Measurements from ENCODE around the gene PNKD. TPM values are rescaled to one million over a fixed set of nuclear protein-coding genes. Genes with fewer than 3 reads are reported as not detected.

PNKD gene
- total RNA-seq, 2 experiments from 2014 or later: 17.8 to 18.5 TPM

- POLR2A ChIA-PET: no interaction called here
- H3K36me3 Mint-ChIP-seq (ENCODE audit: low read depth): no peaks in the 10 kb centered on the region
- no peaks in the 10 kb centered on the region for H3K9me3 Mint-ChIP-seq (ENCODE audit: low read depth)
- CTCF ChIA-PET: no interaction called here
- no peaks in the 10 kb centered on the region for H3K27me3 Mint-ChIP-seq
- DNase-seq (no peak), ATAC-seq (no peak)
- intact Hi-C loops (cut with DNase I, micrococcal nuclease): no loop called here
- H3K27ac Mint-ChIP-seq: no peak overlapping the region
- no peak overlapping the region for H3K4me3 Mint-ChIP-seq
- no peaks in the 10 kb centered on the region for H3K4me1 Mint-ChIP-seq
Measured at GRCh38 chr2:218344090-218344754, 73.9 kb downstream of the PNKD start.

- intact Hi-C loops (cut with DNase I, micrococcal nuclease): no loop called here
- no peak for DNase-seq
- Mint-ChIP-seq H3K27ac (no peak overlapping the region), H3K4me3 (no peak overlapping the region), H3K9me3 (ENCODE audit: low read depth) (peaks cover 2% of the 10 kb centered on the region), H3K27me3 (no peaks in the 10 kb centered on the region), H3K36me3 (ENCODE audit: low read depth) (peaks cover 2% of the 10 kb centered on the region), H3K4me1 (no peaks in the 10 kb centered on the region)
- CTCF ChIA-PET: no interaction called here
- POLR2A ChIA-PET: no interaction called here
- ATAC-seq: no peak
Measured at GRCh38 chr2:218344755-218345417, 74.6 kb downstream of the PNKD start.

- intact Hi-C loops (cut with DNase I, micrococcal nuclease): no loop called here
- peaks cover 2% of the 10 kb centered on the region for H3K9me3 Mint-ChIP-seq (ENCODE audit: low read depth)
- H3K4me3 Mint-ChIP-seq: no peak overlapping the region
- no peak for ATAC-seq
- no peak for DNase-seq
- ChIA-PET POLR2A (no interaction called here), CTCF (no interaction called here)
- no peaks in the 10 kb centered on the region for H3K4me1 Mint-ChIP-seq
- H3K27me3 Mint-ChIP-seq: no peaks in the 10 kb centered on the region
- H3K27ac Mint-ChIP-seq: no peak overlapping the region
- H3K36me3 Mint-ChIP-seq (ENCODE audit: low read depth): peaks cover 2% of the 10 kb centered on the region
Measured at GRCh38 chr2:218345491-218346236, 75.3 kb downstream of the PNKD start.

- no peaks in the 10 kb centered on the region for H3K27me3 Mint-ChIP-seq
- H3K27ac Mint-ChIP-seq: no peak overlapping the region
- ATAC-seq: no peak
- intact Hi-C loops (cut with DNase I, micrococcal nuclease): no loop called here
- H3K4me3 Mint-ChIP-seq: no peak overlapping the region
- CTCF ChIA-PET: no interaction called here
- H3K4me1 Mint-ChIP-seq: no peaks in the 10 kb centered on the region
- peaks cover 10% of the 10 kb centered on the region for H3K9me3 Mint-ChIP-seq (ENCODE audit: low read depth)
- H3K36me3 Mint-ChIP-seq (ENCODE audit: low read depth): peaks cover 6% of the 10 kb centered on the region
- no peak for DNase-seq
- POLR2A ChIA-PET: no interaction called here
Measured at GRCh38 chr2:218347172-218347571, 76.9 kb downstream of the PNKD start.

- no peak for DNase-seq
Measured at GRCh38 chr2:218354045-218354444, 83.7 kb downstream of the PNKD start.

GRCh38 chr2:218354850-218355443, 84.6 kb downstream of the PNKD start:
- Mint-ChIP-seq H3K27me3 (no peaks in the 10 kb centered on the region), H3K27ac (no peak overlapping the region), H3K4me1 (no peaks in the 10 kb centered on the region), H3K9me3 (ENCODE audit: low read depth) (peaks cover 10% of the 10 kb centered on the region), H3K36me3 (ENCODE audit: low read depth) (peaks cover 4% of the 10 kb centered on the region), H3K4me3 (no peak overlapping the region)
- ChIA-PET CTCF (interaction anchor here (0.9 to 4.3 kb wide), 3 partner anchors 34 to 60 kb away, joined by 4 to 64 read pairs (median 8); no protein-coding TSS in a partner anchor), POLR2A (no interaction called here)
- no peak for DNase-seq
- intact Hi-C loops (cut with DNase I, micrococcal nuclease): loop anchor here (5.0 to 10.0 kb wide), 3 partner anchors 42 to 170 kb away; partner anchors contain the start of gene CTDSP1 (in 1 of the 2)
- no peak for ATAC-seq

More at GRCh38 chr2:218354045-218354444, 83.7 kb downstream of the PNKD start:
- ChIA-PET POLR2A (no interaction called here), CTCF (interaction anchor here (0.5 to 4.3 kb wide), 4 partner anchors 10 to 1224 kb away, joined by 3 to 64 read pairs (median 4); no protein-coding TSS in a partner anchor)
- peaks cover 6% of the 10 kb centered on the region for H3K36me3 Mint-ChIP-seq (ENCODE audit: low read depth)
- H3K9me3 Mint-ChIP-seq (ENCODE audit: low read depth): peaks cover 12% of the 10 kb centered on the region
- intact Hi-C loops (cut with DNase I, micrococcal nuclease): loop anchor here in 1 of 2 experiments (10.0 kb wide), 1 partner anchor 169 kb away; no protein-coding TSS in a partner anchor
- no peak overlapping the region for H3K4me3 Mint-ChIP-seq
- ATAC-seq: no peak
- H3K27me3 Mint-ChIP-seq: no peaks in the 10 kb centered on the region
- H3K27ac Mint-ChIP-seq: no peak overlapping the region
- H3K4me1 Mint-ChIP-seq: no peaks in the 10 kb centered on the region

- Mint-ChIP-seq H3K36me3 (ENCODE audit: low read depth) (no peaks in the 10 kb centered on the region), H3K27ac (no peak overlapping the region), H3K27me3 (no peaks in the 10 kb centered on the region), H3K9me3 (ENCODE audit: low read depth) (no peaks in the 10 kb centered on the region), H3K4me3 (no peak overlapping the region), H3K4me1 (no peaks in the 10 kb centered on the region)
- intact Hi-C loops (cut with DNase I, micrococcal nuclease): loop anchor here (2.0 to 10.0 kb wide), 4 partner anchors 40 to 173 kb away; partner anchors contain the start of genes CTDSP1 (in 1 of the 2) and TMBIM1 (in 1 of the 2)
- ATAC-seq (no peak), DNase-seq (no peak)
- ChIA-PET CTCF (interaction anchor here (0.6 to 4.3 kb wide), 17 partner anchors 13 to 330 kb away, joined by 3 to 64 read pairs (median 4); partner anchors contain the start of genes AAMP and PNKD), POLR2A (no interaction called here)
Measured at GRCh38 chr2:218357236-218358177, 87.2 kb downstream of the PNKD start.

- Mint-ChIP-seq H3K27me3 (no peaks in the 10 kb centered on the region), H3K4me3 (no peak overlapping the region), H3K36me3 (ENCODE audit: low read depth) (no peaks in the 10 kb centered on the region), H3K27ac (no peak overlapping the region), H3K9me3 (ENCODE audit: low read depth) (no peaks in the 10 kb centered on the region), H3K4me1 (no peaks in the 10 kb centered on the region)
- intact Hi-C loops (cut with DNase I, micrococcal nuclease): no loop called here
- ChIA-PET CTCF (interaction anchor here (1.0 to 1.8 kb wide), 2 partner anchors 35 to 59 kb away, joined by 3 to 6 read pairs; no protein-coding TSS in a partner anchor), POLR2A (no interaction called here)
- ATAC-seq (no peak), DNase-seq (no peak)
Measured at GRCh38 chr2:218360453-218360852, 90.1 kb downstream of the PNKD start.

- H3K27me3 Mint-ChIP-seq: no peaks in the 10 kb centered on the region
- peaks cover 3% of the 10 kb centered on the region for H3K4me1 Mint-ChIP-seq
- intact Hi-C loops (cut with DNase I, micrococcal nuclease): no loop called here
- H3K4me3 Mint-ChIP-seq: no peak overlapping the region
- no peaks in the 10 kb centered on the region for H3K9me3 Mint-ChIP-seq (ENCODE audit: low read depth)
- ChIA-PET CTCF (interaction anchor here (0.8 to 1.4 kb wide), 2 partner anchors 75 to 91 kb away, joined by 3 to 7 read pairs; no protein-coding TSS in a partner anchor), POLR2A (no interaction called here)
- DNase-seq (no peak), ATAC-seq (no peak)
- H3K36me3 Mint-ChIP-seq (ENCODE audit: low read depth): no peaks in the 10 kb centered on the region
- H3K27ac Mint-ChIP-seq: no peak overlapping the region
Measured at GRCh38 chr2:218362606-218363005, 92.3 kb downstream of the PNKD start.

GRCh38 chr2:218363736-218364135, 93.4 kb downstream of the PNKD start:
- ATAC-seq (no peak), DNase-seq (no peak)
- Mint-ChIP-seq H3K9me3 (ENCODE audit: low read depth) (no peaks in the 10 kb centered on the region), H3K27ac (no peak overlapping the region), H3K36me3 (ENCODE audit: low read depth) (no peaks in the 10 kb centered on the region), H3K27me3 (no peaks in the 10 kb centered on the region), H3K4me1 (peaks cover 8% of the 10 kb centered on the region), H3K4me3 (no peak overlapping the region)
- intact Hi-C loops (cut with DNase I, micrococcal nuclease): no loop called here
- POLR2A ChIA-PET: no interaction called here
- CTCF ChIA-PET: interaction anchor here (0.8 to 1.1 kb wide), 2 partner anchors 10 to 62 kb away, joined by 3 to 6 read pairs; no protein-coding TSS in a partner anchor
